HAP-1 (cell line): ENCODE measurements around the gene TMCO4.
"Not testable (repeated sequence)": the region's sequence is repeated elsewhere in the genome, so short reads cannot be mapped to it uniquely, and the experiment has no call there.

Experiments
- DNase-seq, 2 experiments: peaks; one replicate each; pipeline ENCODE4 v3.0.0-alpha.2; 2016 to 2020; ENCODE audit warnings: low spot score in 2 of 2
- H3K27me3 ChIP-seq: fragments of 250-450 bp; sonication (Bioruptor Pico); 2 replicates; pipeline ENCODE4 v1.5.1; 2020; ENCODE audit warnings: low read depth, mild to moderate bottlenecking, moderate library complexity
- H3K36me3 ChIP-seq: fragments of 250-450 bp; sonication (Bioruptor Pico); replicated peaks from 2 replicates; pipeline ENCODE4 v1.5.1; 2020; ENCODE audit warnings: mild to moderate bottlenecking
- H3K4me1 ChIP-seq: fragments of 250-450 bp; sonication (Bioruptor Pico); 2 replicates; pipeline ENCODE4 v1.5.1; 2020; ENCODE audit warnings: mild to moderate bottlenecking
- H3K4me3 ChIP-seq: fragments of 250-450 bp; sonication (Bioruptor Pico); 2 replicates; pipeline ENCODE4 v1.5.1; 2020; ENCODE audit warnings: mild to moderate bottlenecking, moderate library complexity
- H3K9me3 ChIP-seq: fragments of 250-450 bp; sonication (Bioruptor Pico); 2 replicates; pipeline ENCODE4 v1.5.1; 2020; ENCODE audit warnings: mild to moderate bottlenecking, moderate library complexity
- in situ Hi-C: fragments of 300-500 bp; cut with MboI; formaldehyde crosslinking; loops from 3 replicates; pipeline ENCODE4 v1.14.3; 2020; ENCODE audit warnings: low sequenced_read_pairs, inconsistent platforms, mixed read lengths

Gene TMCO4

GRCh38 chr1:19636065-19636464 is 163.7 kb downstream of the TMCO4 start:
- in situ Hi-C loops = no loop called here
- Histone ChIP-seq H3K9me3 (no peaks in the 10 kb centered on the region), H3K4me1 (peaks cover under 1% of the 10 kb centered on the region), H3K4me3 (no peak overlapping the region), H3K27me3 (no peaks in the 10 kb centered on the region), H3K36me3 (no peaks in the 10 kb centered on the region)
- DNase-seq = no peak

- peaks cover 5% of the 10 kb centered on the region for H3K4me1 ChIP-seq
- no peak for DNase-seq
- in situ Hi-C loops = no loop called here
- H3K4me3 ChIP-seq = no peak overlapping the region
- H3K36me3 ChIP-seq = no peaks in the 10 kb centered on the region
- H3K27me3 ChIP-seq = no peaks in the 10 kb centered on the region
- no peaks in the 10 kb centered on the region for H3K9me3 ChIP-seq
These were observed 164.1 kb downstream of the TMCO4 start for GRCh38 chr1:19635646-19636045.

- DNase-seq, H3K9me3 ChIP-seq, H3K4me3 ChIP-seq, H3K4me1 ChIP-seq, in situ Hi-C loops, H3K27me3 ChIP-seq, H3K36me3 ChIP-seq: not testable (repeated sequence)
These were observed 164.7 kb downstream of the TMCO4 start for GRCh38 chr1:19635064-19635463.

GRCh38 chr1:19633106-19633505 is 166.6 kb downstream of the TMCO4 start:
- Histone ChIP-seq H3K4me1 (peaks cover 7% of the 10 kb centered on the region), H3K27me3 (no peaks in the 10 kb centered on the region), H3K9me3 (no peaks in the 10 kb centered on the region), H3K36me3 (no peaks in the 10 kb centered on the region; the same call in 1 of the 2 replicates), H3K4me3 (no peak overlapping the region)
- in situ Hi-C loops = no loop called here
- DNase-seq = no peak
